Brain pericyte (primary cell): ENCODE measurements around the gene TLCD3A.
"Not testable (repeated sequence)": the region's sequence is repeated elsewhere in the genome, so short reads cannot be mapped to it uniquely, and the experiment has no call there.

Source experiments
- DNase-seq: peaks from one replicate; pipeline ENCODE4 v3.0.0-alpha.2; 2012; ENCODE audit warnings: low read depth, low spot score

TLCD3A gene

GRCh38 chr17:708132-708531 lies 24.3 kb upstream of the TLCD3A start:
- DNase-seq, result no peak

- DNase-seq, result no peak
These were observed 14.3 kb upstream of the TLCD3A start for GRCh38 chr17:718075-718474.

- DNase-seq, result no peak
These were observed 11.5 kb upstream of the TLCD3A start for GRCh38 chr17:720706-721539.

GRCh38 chr17:721540-721937 lies 10.9 kb upstream of the TLCD3A start:
- no peak for DNase-seq

- DNase-seq, result no peak
These were observed 7.3 kb upstream of the TLCD3A start for GRCh38 chr17:725084-725483.

GRCh38 chr17:725746-726145 lies 6.7 kb upstream of the TLCD3A start:
- no peak for DNase-seq

GRCh38 chr17:726271-726919 lies 6.0 kb upstream of the TLCD3A start:
- DNase-seq, result no peak

GRCh38 chr17:728911-729310 lies 3.5 kb upstream of the TLCD3A start:
- DNase-seq, result no peak

- DNase-seq, result no peak
These were observed 741 bp upstream of the TLCD3A start for GRCh38 chr17:731644-732066.

GRCh38 chr17:732902-733720 lies 715 bp downstream of the TLCD3A start:
- no peak for DNase-seq

GRCh38 chr17:733743-734142 lies 1.3 kb downstream of the TLCD3A start:
- no peak for DNase-seq

GRCh38 chr17:737561-738113 lies 5.2 kb downstream of the TLCD3A start:
- DNase-seq, result no peak

- no peak for DNase-seq
These were observed 8.0 kb downstream of the TLCD3A start for GRCh38 chr17:740240-741017.

- no peak for DNase-seq
These were observed 9.9 kb downstream of the TLCD3A start for GRCh38 chr17:742147-742793.

- DNase-seq, result no peak
These were observed 10.7 kb downstream of the TLCD3A start for GRCh38 chr17:743139-743538.

- no peak for DNase-seq
These were observed 12.5 kb downstream of the TLCD3A start for GRCh38 chr17:744937-745336.

- no peak for DNase-seq
These were observed 13.0 kb downstream of the TLCD3A start for GRCh38 chr17:745406-745805.

- DNase-seq, result no peak
These were observed 13.8 kb downstream of the TLCD3A start for GRCh38 chr17:746181-746580.

GRCh38 chr17:746783-747629 lies 14.6 kb downstream of the TLCD3A start:
- no peak for DNase-seq

- not testable (repeated sequence) for DNase-seq
These were observed 16.2 kb downstream of the TLCD3A start for GRCh38 chr17:748604-749003.
